OCI-M2 (cell line): Measurements from ENCODE around the gene APOL6.
"Not testable (repeated sequence)": the region's sequence is repeated elsewhere in the genome, so short reads cannot be mapped to it uniquely, and the experiment has no call there.

Experiments used
- DNase-seq: peaks from one replicate; lab custom pipeline; 2025; ENCODE audit not compliant: unreplicated experiment; lab: John Stamatoyannopoulos, UW

Gene APOL6

GRCh38 chr22:35634943-35635540, 13.2 kb upstream of the APOL6 start:
- DNase-seq: no peak

GRCh38 chr22:35637254-35637653, 11.0 kb upstream of the APOL6 start:
- no peak for DNase-seq

- DNase-seq: no peak
Measured at GRCh38 chr22:35638001-35638400, 10.2 kb upstream of the APOL6 start.

GRCh38 chr22:35638410-35638809, 9.8 kb upstream of the APOL6 start:
- no peak for DNase-seq

GRCh38 chr22:35641494-35642120, 6.6 kb upstream of the APOL6 start:
- DNase-seq: no peak

- DNase-seq: no peak
Measured at GRCh38 chr22:35642305-35642741, 5.9 kb upstream of the APOL6 start.

- DNase-seq: no peak
Measured at GRCh38 chr22:35643991-35644390, 4.3 kb upstream of the APOL6 start.

GRCh38 chr22:35645646-35646045, 2.6 kb upstream of the APOL6 start:
- DNase-seq: no peak

- DNase-seq: no peak
Measured at GRCh38 chr22:35649026-35649553, 844 bp downstream of the APOL6 start.

GRCh38 chr22:35649636-35650250, 1.5 kb downstream of the APOL6 start:
- DNase-seq: no peak

GRCh38 chr22:35651085-35651484, 2.8 kb downstream of the APOL6 start:
- no peak for DNase-seq

GRCh38 chr22:35653824-35654223, 5.6 kb downstream of the APOL6 start:
- DNase-seq: no peak

- DNase-seq: no peak
Measured at GRCh38 chr22:35656284-35656752, 8.1 kb downstream of the APOL6 start.

- no peak for DNase-seq
Measured at GRCh38 chr22:35657571-35658312, 9.5 kb downstream of the APOL6 start.

GRCh38 chr22:35660291-35661127, 12.3 kb downstream of the APOL6 start:
- DNase-seq: no peak

- no peak for DNase-seq
Measured at GRCh38 chr22:35661464-35661863, 13.2 kb downstream of the APOL6 start.

- DNase-seq: no peak
Measured at GRCh38 chr22:35662914-35663313, 14.7 kb downstream of the APOL6 start.

- no peak for DNase-seq
Measured at GRCh38 chr22:35663371-35663770, 15.1 kb downstream of the APOL6 start.

- DNase-seq: no peak
Measured at GRCh38 chr22:35664955-35665587, 16.8 kb downstream of the APOL6 start.

GRCh38 chr22:35666699-35667098, 18.5 kb downstream of the APOL6 start:
- DNase-seq: not testable (repeated sequence)
